Fibroblast of lung (primary cell): ENCODE measurements around the gene RTP3.

Experiments used
- EZH2 ChIP-seq: IDR thresholded peaks from 2 replicates; pipeline ENCODE4 v1.5.1; 2012; ENCODE audit warnings: low read length, control low read depth, mild to moderate bottlenecking; ENCODE audit errors: missing control alignments
- TF ChIP-seq, protein P1 (sequence below), 2 donors: IDR thresholded peaks in 1 of 2; conservative IDR thresholded peaks in 1 of 2; 1 replicate in 1 of 2; 2 replicates in 1 of 2; pipeline ENCODE4 v1.5.1; 2011 to 2012; ENCODE audit warnings: low read length in 2 of 2, control low read depth in 1 of 2, inconsistent platforms in 1 of 2, low read depth in 1 of 2, mild to moderate bottlenecking in 1 of 2

DNA sequence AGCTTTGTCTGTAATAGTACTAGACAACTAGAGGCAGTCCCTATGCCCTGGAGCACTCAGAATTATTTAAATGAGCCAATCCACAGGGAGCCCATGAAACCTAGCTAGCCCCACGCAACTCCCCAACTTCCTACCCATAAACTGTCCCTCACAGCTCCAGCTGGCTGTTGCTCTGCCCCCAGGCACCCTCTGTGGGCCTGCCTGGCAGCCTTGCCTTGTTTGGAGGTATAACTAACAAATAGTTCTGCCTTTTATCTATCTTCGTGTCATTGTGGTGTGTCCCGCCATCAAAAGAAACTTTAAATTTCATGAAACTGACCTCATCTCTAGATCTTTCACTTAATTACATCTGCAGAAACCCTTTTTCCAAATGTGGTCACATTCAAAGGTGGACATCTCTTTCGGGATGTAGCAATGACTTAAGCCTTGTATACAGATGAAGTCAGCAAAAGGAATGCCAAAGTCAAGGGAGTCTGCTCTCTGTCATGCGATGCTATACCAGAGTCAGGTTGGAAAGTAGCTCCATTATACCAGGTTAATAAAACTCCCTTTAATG lies 1.8 kb upstream of the RTP3 start:
- no peak for TF ChIP-seq EZH2
- TF ChIP-seq, protein P1, sequence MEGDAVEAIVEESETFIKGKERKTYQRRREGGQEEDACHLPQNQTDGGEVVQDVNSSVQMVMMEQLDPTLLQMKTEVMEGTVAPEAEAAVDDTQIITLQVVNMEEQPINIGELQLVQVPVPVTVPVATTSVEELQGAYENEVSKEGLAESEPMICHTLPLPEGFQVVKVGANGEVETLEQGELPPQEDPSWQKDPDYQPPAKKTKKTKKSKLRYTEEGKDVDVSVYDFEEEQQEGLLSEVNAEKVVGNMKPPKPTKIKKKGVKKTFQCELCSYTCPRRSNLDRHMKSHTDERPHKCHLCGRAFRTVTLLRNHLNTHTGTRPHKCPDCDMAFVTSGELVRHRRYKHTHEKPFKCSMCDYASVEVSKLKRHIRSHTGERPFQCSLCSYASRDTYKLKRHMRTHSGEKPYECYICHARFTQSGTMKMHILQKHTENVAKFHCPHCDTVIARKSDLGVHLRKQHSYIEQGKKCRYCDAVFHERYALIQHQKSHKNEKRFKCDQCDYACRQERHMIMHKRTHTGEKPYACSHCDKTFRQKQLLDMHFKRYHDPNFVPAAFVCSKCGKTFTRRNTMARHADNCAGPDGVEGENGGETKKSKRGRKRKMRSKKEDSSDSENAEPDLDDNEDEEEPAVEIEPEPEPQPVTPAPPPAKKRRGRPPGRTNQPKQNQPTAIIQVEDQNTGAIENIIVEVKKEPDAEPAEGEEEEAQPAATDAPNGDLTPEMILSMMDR (conservative IDR thresholded peaks at IDR 0.05 in 1 of 2, IDR thresholded peaks at IDR 0.05 in 1 of 2; ENCODE audit: low read depth in 1 of 2, low read length in 2 of 2) = no peak
